DMS53 treated with DMSO at 0.1 percent for 48 hours (cell line): ENCODE measurements around the gene CPSF3.

Experiments
- DNase-seq: peaks from one replicate; lab custom pipeline; 2025; ENCODE audit not compliant: unreplicated experiment; lab: John Stamatoyannopoulos, UW

The CPSF3 gene

GRCh38 chr2:9416962-9417316 lies 6.5 kb upstream of the CPSF3 start:
- DNase-seq = no peak

- no peak for DNase-seq
Measured at GRCh38 chr2:9417725-9418124, 5.7 kb upstream of the CPSF3 start.

GRCh38 chr2:9418746-9419145 lies 4.7 kb upstream of the CPSF3 start:
- no peak for DNase-seq

GRCh38 chr2:9419541-9419940 lies 3.9 kb upstream of the CPSF3 start:
- DNase-seq = no peak

GRCh38 chr2:9420495-9420894 lies 3.0 kb upstream of the CPSF3 start:
- no peak for DNase-seq

GRCh38 chr2:9422321-9423099 lies 944 bp upstream of the CPSF3 start:
- no peak for DNase-seq

- DNase-seq = no peak
Measured at GRCh38 chr2:9423922-9424272, 443 bp downstream of the CPSF3 start.

- DNase-seq = no peak
Measured at GRCh38 chr2:9424447-9425164, 1.2 kb downstream of the CPSF3 start.

- no peak for DNase-seq
Measured at GRCh38 chr2:9428965-9429577, 5.6 kb downstream of the CPSF3 start.

- DNase-seq = no peak
Measured at GRCh38 chr2:9430316-9431293, 7.2 kb downstream of the CPSF3 start.

- DNase-seq = no peak
Measured at GRCh38 chr2:9434489-9434888, 11.0 kb downstream of the CPSF3 start.

- DNase-seq = no peak
Measured at GRCh38 chr2:9439536-9439935, 16.1 kb downstream of the CPSF3 start.

- no peak for DNase-seq
Measured at GRCh38 chr2:9440058-9440727, 16.7 kb downstream of the CPSF3 start.

- DNase-seq = no peak
Measured at GRCh38 chr2:9441556-9441955, 18.1 kb downstream of the CPSF3 start.

- no peak for DNase-seq
Measured at GRCh38 chr2:9443526-9443925, 20.1 kb downstream of the CPSF3 start.

GRCh38 chr2:9445089-9445488 lies 21.6 kb downstream of the CPSF3 start:
- no peak for DNase-seq

GRCh38 chr2:9451231-9451630 lies 27.8 kb downstream of the CPSF3 start:
- DNase-seq = no peak

- DNase-seq = no peak
Measured at GRCh38 chr2:9460441-9461017, 37.1 kb downstream of the CPSF3 start.

- DNase-seq = no peak
Measured at GRCh38 chr2:9461079-9461478, 37.6 kb downstream of the CPSF3 start.

- DNase-seq = no peak
Measured at GRCh38 chr2:9462313-9462712, 38.9 kb downstream of the CPSF3 start.
